Endometrial microvascular endothelial cells (primary cell): ENCODE results near the gene WTIP. TPM values are rescaled to one million over a fixed set of nuclear protein-coding genes. Genes with fewer than 3 reads are reported as not detected.
"Not testable (repeated sequence)": the region's sequence is repeated elsewhere in the genome, so short reads cannot be mapped to it uniquely, and the experiment has no call there.

ENCODE experiments used
- in situ Hi-C: cut with HindIII; loops from 2 replicates; pipeline ENCODE4 v1.10.0; 2017; ENCODE audit warnings: low sequenced_read_pairs, low pct_unique_long_range_greater_than_20kb; ENCODE audit errors: inconsistent ontology term
- total RNA-seq: library from RNA; depleted of rRNA; stranded (reverse); fragments of >200 nt; gene quantifications from one replicate; pipeline ENCODE4 v1.2.3, GENCODE V29; 2015; ENCODE audit errors: inconsistent ontology term

Gene WTIP
- 29.2 TPM for total RNA-seq

GRCh38 chr19:34480971-34481841 is at the start of gene WTIP:
Gene WTIP, plus strand, starts transcription at chr19:34481758. Its CDS starts 217 bp downstream, at chr19:34481975.
- in situ Hi-C loops: no loop called here

- in situ Hi-C loops: no loop called here
These were observed 48.8 kb upstream of the WTIP start for GRCh38 chr19:34432797-34433196.

GRCh38 chr19:34436716-34437115 is 44.8 kb upstream of the WTIP start:
- in situ Hi-C loops: no loop called here

GRCh38 chr19:34448191-34448590 is 33.4 kb upstream of the WTIP start:
- in situ Hi-C loops: no loop called here

GRCh38 chr19:34452723-34453122 is 28.8 kb upstream of the WTIP start:
- in situ Hi-C loops: no loop called here

GRCh38 chr19:34454091-34454490 is 27.5 kb upstream of the WTIP start:
- in situ Hi-C loops: no loop called here

- in situ Hi-C loops: no loop called here
These were observed 26.9 kb upstream of the WTIP start for GRCh38 chr19:34454685-34455084.

GRCh38 chr19:34455783-34456480 is 25.6 kb upstream of the WTIP start:
- in situ Hi-C loops: not testable (repeated sequence)

- in situ Hi-C loops: no loop called here
These were observed 24.1 kb upstream of the WTIP start for GRCh38 chr19:34457446-34457845.

- in situ Hi-C loops: no loop called here
These were observed 22.9 kb upstream of the WTIP start for GRCh38 chr19:34458677-34459076.

GRCh38 chr19:34459614-34460013 is 21.9 kb upstream of the WTIP start:
- in situ Hi-C loops: no loop called here

- in situ Hi-C loops: no loop called here
These were observed 20.0 kb upstream of the WTIP start for GRCh38 chr19:34461375-34462100.

GRCh38 chr19:34464785-34465184 is 16.8 kb upstream of the WTIP start:
- in situ Hi-C loops: not testable (repeated sequence)

GRCh38 chr19:34468409-34468808 is 13.1 kb upstream of the WTIP start:
- in situ Hi-C loops: no loop called here

GRCh38 chr19:34469026-34469425 is 12.5 kb upstream of the WTIP start:
- in situ Hi-C loops: not testable (repeated sequence)

- in situ Hi-C loops: no loop called here
These were observed 9.5 kb upstream of the WTIP start for GRCh38 chr19:34471906-34472700.

GRCh38 chr19:34474233-34474989 is 7.1 kb upstream of the WTIP start:
- in situ Hi-C loops: no loop called here
